ENCODE results near the gene GPS1.

GPS1 gene

GRCh38 chr17:82063424-82064415 lies 12.0 kb downstream of the GPS1 start:
- Histone ChIP-seq H3K27me3 (no peaks in the 10 kb centered on the region), H3K27ac (peak overlapping the region in 1 of 2 donors; percentile 86), H3K4me1 (peaks cover 0 to 26% (median 19%) of the 10 kb centered on the region in 4 donors), H3K4me3 (peak overlapping the region in 1 of 2 donors; percentile 72), H3K9me3 (no peaks in the 10 kb centered on the region), H3K36me3 (peaks cover 16 to 54% (median 47%) of the 10 kb centered on the region in 3 donors)
- intact Hi-C loops (cut with DNase I; ENCODE audit: low total_unique reads) = no loop called here
- TF ChIP-seq, protein P1, sequence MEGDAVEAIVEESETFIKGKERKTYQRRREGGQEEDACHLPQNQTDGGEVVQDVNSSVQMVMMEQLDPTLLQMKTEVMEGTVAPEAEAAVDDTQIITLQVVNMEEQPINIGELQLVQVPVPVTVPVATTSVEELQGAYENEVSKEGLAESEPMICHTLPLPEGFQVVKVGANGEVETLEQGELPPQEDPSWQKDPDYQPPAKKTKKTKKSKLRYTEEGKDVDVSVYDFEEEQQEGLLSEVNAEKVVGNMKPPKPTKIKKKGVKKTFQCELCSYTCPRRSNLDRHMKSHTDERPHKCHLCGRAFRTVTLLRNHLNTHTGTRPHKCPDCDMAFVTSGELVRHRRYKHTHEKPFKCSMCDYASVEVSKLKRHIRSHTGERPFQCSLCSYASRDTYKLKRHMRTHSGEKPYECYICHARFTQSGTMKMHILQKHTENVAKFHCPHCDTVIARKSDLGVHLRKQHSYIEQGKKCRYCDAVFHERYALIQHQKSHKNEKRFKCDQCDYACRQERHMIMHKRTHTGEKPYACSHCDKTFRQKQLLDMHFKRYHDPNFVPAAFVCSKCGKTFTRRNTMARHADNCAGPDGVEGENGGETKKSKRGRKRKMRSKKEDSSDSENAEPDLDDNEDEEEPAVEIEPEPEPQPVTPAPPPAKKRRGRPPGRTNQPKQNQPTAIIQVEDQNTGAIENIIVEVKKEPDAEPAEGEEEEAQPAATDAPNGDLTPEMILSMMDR (IDR thresholded peaks at IDR 0.05) = no peak
- DNase-seq = no peak

- DNase-seq = no peak
- Histone ChIP-seq H3K36me3 (peaks cover 16 to 45% (median 40%) of the 10 kb centered on the region in 3 donors), H3K4me3 (peak overlapping the region; percentile 72 to 97), H3K4me1 (peaks cover 0 to 26% (median 19%) of the 10 kb centered on the region in 4 donors), H3K27me3 (no peaks in the 10 kb centered on the region), H3K27ac (peak overlapping the region; percentile 82 to 86), H3K9me3 (no peaks in the 10 kb centered on the region)
- TF ChIP-seq, protein P1 (IDR thresholded peaks at IDR 0.05) = no peak
- intact Hi-C loops (cut with DNase I; ENCODE audit: low total_unique reads) = no loop called here
Observed at GRCh38 chr17:82064433-82065192, 12.9 kb downstream of the GPS1 start.

DNA sequence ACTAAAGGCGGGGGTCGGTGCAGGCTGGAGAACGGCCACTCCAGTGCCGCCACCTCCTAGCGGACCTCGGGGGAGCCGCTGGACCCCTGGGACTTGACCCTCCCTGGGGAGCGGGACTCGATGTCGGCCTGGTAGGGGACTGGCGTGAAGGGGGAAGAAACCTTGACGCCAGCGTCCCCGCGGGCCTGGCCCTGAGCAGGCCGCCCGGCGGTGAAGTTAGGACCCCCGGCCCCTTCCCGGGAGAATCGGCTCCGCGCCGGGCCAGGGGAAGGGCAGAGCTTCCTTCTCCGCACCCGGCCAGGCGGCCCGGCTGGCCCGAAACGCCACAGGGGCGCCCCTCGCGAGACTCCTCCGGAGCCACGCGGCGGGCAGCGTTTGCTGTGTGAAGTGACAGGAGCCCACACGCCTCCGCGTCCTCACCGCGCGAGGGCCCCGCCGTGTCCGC lies 13.5 kb downstream of the GPS1 start:
- DNase-seq = no peak
- Histone ChIP-seq H3K9me3 (no peaks in the 10 kb centered on the region), H3K4me1 (peaks cover 0 to 26% (median 19%) of the 10 kb centered on the region in 4 donors), H3K36me3 (peaks cover 16 to 39% (median 35%) of the 10 kb centered on the region in 3 donors), H3K27ac (peak overlapping the region; percentile 82 to 86), H3K4me3 (peak overlapping the region; percentile 72 to 97), H3K27me3 (no peaks in the 10 kb centered on the region)
- intact Hi-C loops (cut with DNase I; ENCODE audit: low total_unique reads) = no loop called here
- TF ChIP-seq, protein P1 (IDR thresholded peaks at IDR 0.05) = no peak

DNA sequence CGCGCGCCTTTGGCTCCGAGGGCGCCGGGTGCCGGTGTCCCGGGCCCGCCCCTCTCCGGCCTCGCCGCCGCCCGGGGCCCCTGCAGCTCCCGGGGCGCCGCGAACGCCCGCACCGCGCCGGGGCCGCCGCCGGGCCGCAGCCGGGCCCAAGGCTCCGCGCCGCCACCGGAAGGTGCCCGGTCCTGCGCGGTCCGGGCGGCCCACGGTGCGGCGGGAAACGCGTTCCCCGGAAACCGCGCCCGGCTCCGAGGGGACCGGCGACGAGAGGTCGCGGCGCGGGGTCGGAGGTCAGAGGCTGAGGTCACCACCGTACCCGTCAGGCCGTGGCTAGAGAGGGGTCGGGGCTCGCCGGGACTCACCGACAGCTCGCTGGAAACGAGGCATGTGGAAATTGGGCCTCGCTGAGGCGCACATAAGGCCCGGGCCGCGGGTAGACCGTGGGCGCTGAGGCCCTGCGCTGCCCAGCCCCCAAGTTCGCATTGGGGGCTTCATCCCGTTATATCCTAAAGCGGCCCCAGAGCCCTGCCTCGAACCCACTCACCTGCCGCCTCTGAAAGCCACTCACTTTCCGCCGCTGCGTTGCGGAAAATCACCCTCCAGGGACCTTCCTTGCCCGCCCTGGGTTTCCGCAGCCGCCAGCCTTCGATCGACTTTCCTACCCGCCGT lies 14.1 kb downstream of the GPS1 start, which contains the start of gene DUS1L:
DUS1L (minus strand) TSS at position 167 of the 666 bp plus-strand sequence. CDS start 745 bp downstream, outside the sequence.
- no peaks in the 10 kb centered on the region for H3K27me3 ChIP-seq

More for the DNA sequence above, 14.1 kb downstream of the GPS1 start, which contains the start of gene DUS1L:
- TF ChIP-seq, protein P1 (IDR thresholded peaks at IDR 0.05) = peak in 1 of 2 experiments; percentile 9
- H3K4me1 ChIP-seq = peaks cover 0 to 26% (median 19%) of the 10 kb centered on the region in 4 donors
- H3K9me3 ChIP-seq = no peaks in the 10 kb centered on the region
- intact Hi-C loops (cut with DNase I; ENCODE audit: low total_unique reads) = no loop called here
- no peak for DNase-seq
- peak within 1 kb of the TSS; percentile 82 to 86 for H3K27ac ChIP-seq
- H3K36me3 ChIP-seq = peaks cover 12 to 34% (median 30%) of the 10 kb centered on the region in 3 donors
- peak within 1 kb of the TSS; percentile 72 to 97 for H3K4me3 ChIP-seq

Data from tibial artery (tissue), 4 donors.